Kidney capillary endothelial cell (primary cell): ENCODE measurements around the gene CNTNAP2.

Experiments used
- DNase-seq: peaks from one replicate; pipeline ENCODE4 v3.0.0-alpha.2; 2018; ENCODE audit warnings: low spot score

CNTNAP2 gene

DNA sequence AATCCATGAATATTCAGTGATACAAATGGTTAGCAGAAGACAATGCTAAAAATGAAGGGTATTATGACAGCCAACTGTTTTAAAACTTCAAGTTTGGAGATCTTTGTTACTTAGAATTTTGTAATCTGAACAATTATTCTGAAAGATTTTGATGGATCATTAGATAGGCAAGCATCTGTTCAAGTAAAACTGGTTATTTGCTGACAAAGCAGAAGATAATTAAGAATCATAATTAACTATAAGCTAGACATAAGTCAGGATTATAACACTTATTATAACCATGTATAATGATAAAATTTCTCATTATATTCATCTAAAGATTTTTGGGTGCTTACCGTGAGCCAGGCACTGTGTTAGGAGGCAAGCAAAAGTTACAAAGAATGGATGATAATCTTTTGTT is 1145.1 kb downstream of the CNTNAP2 start:
- no peak for DNase-seq

DNA sequence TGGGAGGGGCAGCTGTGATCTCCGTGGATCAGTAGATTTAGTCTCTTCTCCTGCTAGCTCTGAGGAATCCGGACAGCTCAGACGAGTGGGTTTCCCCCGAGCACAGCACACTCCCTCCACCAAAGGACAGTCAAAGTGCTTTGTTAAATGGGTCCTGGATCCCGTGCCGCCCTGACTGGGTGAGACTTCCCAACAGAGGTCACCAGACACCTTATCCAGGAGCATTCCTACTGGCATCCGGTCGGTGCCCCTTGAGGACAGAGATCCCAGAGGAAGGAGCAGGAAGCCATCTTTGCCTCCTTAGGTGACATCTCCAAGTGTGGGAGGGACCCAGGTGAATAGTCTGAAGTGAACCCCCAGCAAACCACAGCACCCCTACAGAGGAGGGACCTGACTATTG is 1148.9 kb downstream of the CNTNAP2 start:
- DNase-seq: no peak

DNA sequence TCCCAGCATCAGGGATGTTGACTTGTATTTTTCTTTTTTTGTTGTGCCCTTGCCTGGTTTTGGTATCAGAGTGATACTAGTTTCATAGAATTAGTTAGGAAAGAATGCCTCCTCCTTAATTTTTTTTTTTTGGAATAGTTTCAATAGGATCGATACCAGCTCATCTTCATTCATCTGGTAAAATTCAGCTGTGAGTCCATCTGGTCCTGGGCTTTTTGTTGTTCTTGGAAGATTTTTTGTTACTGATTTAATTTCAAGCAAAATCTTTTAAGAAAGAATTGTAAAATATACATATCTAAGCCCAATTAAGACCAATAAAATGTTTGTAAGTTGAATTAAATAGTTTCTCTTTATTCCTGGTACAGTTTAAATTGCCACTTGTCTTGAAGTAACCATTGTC is 1159.5 kb downstream of the CNTNAP2 start:
- DNase-seq: no peak

DNA sequence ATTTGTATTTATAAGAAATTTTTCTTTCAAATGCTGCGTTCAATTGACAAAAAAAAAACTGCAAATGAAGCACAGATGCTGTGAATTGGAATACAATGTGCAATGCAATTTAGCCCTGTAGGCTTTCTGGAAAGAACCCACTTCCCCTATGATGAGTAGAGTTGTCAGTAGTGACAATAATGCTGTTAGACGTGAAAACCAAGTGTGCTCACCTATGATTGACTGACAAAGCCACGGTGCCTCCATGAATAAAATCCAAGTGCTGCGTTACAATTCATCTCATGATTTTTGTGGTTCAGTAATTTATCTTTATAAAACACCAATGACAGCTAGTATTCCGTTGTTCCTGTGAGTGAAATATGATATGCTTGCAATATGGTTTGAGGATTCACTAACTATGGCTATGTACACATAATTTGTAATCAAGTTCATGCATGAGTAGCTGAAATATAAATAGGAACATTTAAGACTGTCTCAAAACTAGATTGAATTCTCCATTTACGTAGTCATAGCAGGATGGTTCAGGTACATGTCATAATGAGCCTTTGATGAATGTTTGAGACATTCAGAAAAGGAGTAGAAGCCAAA is 1160.3 kb downstream of the CNTNAP2 start:
- DNase-seq: no peak

DNA sequence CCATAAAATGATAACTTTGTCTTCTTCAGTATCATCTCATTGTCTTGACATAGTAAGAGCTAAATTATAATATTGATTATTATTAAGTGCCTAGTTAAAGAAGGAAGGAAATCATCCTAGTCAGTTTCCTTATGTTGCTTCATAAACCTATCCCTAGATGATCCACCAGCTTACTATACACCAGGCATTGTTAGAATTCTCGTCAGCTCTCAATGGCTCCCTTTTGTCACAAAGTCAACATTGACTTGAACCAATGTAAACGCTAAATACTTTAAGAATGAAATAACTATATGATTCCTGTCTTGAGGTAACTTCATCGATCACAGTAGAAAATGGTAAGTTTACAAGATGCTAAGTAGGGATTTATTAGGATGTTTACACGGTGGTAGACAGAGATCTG is 1162.9 kb downstream of the CNTNAP2 start:
- DNase-seq: no peak

DNA sequence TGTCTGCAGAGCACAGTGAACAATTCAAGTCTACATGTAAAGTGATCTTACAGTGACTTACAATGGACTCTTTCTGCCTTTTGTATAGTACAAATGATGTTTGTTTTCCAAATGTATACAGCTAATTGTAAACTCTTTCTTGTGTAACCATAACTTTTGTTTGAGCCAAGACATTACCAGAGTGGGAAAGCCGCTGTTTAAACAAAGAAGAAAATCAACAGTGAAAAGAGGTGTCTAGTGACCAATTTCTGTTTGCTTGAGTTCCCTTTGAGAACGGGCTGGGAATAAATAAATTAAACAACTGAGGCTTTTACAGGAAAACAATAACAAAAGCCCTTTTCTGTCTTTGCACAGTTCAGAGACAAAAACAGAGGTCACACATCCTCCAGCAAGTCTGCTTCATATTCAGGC is 1163.4 kb downstream of the CNTNAP2 start:
- DNase-seq: no peak

DNA sequence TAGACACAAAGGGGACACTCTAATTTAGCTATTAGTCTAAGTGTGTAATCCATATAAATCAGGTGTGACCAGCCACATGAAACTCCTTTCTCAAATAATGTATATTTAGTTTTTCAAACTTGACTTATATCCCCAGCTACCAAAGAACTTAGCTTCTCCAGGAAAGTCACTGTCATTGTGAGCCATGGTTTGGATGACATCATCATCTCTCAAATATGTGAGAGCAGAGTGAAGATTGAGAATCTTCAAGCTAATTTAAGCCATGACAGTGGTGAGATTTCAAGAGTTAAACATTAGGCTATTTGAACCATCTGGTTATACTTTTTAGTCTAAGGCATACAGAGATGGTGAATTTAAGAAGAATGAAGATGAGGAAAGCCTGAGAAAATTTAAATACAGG is 1165.6 kb downstream of the CNTNAP2 start:
- DNase-seq: no peak

DNA sequence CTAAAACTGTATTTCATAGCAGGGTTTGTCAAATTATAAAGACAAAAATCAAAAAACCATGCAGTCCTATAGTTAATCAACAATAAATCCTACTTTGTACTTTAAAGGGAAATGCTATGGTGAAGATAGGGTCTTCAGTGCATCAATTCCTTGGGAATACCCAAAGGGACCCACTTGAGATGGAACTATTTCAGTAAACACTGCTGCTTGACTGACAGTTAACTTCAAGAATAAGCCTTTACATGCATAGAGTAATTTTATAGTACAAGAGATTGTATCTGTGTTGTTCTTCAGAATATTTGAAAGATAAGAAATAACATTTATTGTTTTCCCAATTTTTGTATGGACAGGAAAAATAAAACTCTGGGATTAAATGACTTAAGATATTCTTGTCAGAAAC is 1179.6 kb downstream of the CNTNAP2 start:
- DNase-seq: no peak

DNA sequence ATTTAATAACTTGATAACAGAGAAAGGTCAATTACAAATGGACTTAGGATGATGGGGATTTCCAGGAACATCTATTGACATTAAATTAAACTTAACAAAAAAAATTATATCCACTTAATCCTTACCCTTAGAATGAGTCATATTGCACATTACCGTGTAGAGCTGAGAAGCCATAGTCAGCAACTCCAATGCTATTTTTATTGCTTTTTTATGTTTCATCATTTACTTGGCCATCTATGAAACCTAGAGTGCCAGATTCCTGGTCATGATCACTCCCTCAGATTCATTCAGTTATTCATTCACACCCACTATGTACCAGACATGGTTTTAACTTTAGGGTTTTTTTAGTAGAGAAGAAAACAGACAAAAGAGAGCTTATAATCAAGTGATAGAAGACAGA is 1180.4 kb downstream of the CNTNAP2 start:
- no peak for DNase-seq

DNA sequence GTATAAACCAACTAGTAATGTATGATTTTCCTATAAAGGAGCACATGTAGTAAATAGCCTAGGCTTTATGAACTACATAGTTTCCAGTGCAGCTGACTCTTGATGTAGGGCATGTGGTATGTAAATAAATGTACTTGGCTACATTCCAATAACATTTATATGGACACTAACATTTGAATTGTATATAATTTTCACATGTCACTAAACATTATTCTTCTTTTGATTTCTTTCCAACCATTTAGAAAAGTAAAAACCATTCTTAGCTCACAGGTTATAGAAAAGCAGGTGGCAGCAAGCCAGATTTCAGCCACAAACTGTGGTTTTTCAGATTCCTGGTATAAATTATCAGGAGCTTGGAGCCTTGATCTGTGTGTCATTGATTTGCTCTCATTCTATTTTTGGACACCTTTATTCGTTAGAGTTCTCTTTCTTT is 1182.0 kb downstream of the CNTNAP2 start:
- DNase-seq: no peak

DNA sequence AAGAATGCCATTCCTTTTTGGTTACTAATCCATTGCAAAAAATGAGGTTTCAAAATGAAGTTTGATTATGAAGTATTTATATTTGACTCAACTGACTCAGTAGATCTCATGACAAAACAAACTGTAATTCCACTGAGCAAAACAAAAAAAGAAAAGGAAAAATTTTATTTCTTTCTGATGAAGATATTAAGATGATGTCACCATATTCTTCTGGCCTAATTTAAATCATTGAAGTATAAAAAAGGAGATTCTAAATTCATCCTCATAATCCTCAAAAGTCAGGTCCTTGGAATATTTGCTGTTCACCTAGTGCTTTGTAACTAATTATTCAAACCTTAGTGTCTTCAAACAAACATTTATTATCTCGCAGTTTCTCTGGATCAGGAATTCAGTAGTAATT is 1183.7 kb downstream of the CNTNAP2 start:
- DNase-seq: no peak

DNA sequence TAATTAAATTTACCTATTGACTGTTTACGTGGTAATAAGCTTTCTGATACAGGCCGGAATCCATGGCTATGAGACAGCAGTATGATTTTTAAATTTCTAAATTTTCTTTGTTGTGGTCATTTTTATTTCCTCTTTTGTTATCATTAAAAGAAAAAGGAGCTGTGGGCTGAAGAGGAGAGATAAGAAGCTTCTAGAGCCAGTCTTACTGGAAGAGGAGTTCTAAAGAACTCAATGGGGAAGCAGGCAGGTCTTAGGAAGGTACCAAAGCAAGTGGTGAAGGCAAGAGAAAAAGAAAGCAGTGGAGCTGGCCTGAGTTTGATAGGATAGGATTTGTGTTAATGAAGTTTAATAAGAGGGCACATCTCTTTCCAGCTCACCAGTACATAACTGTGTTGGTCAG is 1187.8 kb downstream of the CNTNAP2 start:
- DNase-seq: no peak

DNA sequence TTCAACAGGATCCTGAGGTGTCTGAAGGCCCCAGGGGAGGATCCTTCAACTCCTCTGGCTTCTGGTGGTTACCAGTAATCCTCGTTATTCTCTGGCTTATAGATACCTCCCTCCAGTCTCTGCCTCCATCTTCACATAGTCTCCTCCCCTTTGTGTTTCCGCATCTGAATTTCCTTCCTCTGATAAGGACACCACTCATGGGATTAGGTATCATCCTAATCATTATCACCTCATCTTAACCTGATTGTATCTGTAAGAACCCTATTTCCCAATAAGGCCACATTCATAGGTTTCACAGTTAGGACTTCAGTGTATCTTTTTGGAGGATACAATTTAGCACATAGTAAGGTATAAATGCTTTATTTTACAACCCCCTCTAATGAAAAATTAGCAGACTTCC is 1189.2 kb downstream of the CNTNAP2 start:
- DNase-seq: no peak

DNA sequence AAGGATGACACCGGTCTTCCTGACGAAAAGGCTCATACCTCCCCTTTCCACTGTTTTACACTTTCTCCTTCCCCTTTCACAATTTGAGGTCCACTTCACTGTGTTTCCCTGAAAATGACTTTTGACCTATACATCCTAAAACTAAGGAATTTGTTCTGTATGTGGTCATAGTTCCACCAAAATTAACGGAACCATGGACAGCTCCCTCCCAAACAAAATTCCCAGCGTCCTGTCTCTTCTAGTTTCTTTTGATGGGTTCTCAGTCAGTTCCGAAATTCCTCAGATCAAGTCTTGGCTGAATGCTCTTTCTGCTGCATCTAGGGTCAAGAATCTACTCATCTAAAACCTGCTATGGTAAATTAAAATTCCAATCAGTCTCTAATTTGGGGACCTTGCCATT is 1191.9 kb downstream of the CNTNAP2 start:
- DNase-seq: no peak

DNA sequence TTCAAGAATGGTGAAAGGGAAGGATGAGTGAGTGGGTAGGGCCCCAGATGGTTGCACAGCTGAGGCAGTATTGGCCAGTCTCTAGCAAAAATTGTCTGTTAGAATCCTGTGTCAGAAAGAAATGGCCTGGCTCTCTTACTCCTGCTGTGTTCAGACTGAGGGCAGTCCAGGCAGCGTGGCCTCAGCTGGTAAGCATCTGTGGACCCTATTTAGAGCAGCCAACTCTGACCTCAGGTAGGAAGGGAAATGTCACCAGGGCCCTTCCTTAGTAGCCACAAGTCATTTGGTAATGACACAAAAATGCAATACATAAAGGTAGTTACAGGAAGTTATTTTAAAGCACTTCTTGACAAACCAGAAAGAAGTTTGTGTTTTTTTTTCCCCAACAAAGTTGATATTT is 1194.7 kb downstream of the CNTNAP2 start:
- DNase-seq: no peak

DNA sequence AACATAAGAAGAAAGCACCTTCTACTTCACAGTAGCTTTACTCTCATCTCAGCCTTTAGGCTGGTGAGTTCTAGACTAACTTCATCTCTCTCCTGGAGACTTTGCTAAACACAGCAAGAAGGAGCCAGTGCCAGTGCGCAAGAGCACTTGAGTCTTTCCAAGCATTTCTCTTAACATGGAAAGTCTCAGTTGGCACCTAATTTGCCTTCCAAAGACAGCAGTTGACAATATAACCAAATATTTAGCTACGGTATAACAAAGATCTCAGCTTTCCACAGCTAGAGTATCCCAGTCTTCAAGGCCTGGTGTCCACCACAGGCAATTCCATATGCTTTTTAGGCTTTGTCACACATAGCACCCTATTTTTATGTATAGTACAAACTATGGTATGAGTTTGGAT is 1204.9 kb downstream of the CNTNAP2 start:
- DNase-seq: no peak

DNA sequence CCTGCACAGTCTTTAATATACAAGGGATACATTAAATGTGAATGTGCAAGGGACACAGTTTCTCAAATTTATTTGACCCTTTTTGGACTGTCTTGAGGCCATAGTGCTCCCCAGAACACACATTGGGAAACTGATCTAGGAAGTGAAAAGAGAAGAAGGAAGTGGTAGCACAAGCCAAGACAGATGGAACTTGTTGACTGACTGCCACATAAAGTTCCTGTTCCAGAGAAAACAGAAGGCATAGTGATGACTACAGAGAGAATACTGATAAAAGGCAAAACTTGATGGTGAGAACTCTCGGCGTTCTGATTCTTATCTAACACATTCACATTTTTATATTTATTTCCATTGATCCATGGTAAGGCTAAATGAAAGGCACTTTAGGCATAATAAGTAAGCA is 1216.4 kb downstream of the CNTNAP2 start:
- no peak for DNase-seq

DNA sequence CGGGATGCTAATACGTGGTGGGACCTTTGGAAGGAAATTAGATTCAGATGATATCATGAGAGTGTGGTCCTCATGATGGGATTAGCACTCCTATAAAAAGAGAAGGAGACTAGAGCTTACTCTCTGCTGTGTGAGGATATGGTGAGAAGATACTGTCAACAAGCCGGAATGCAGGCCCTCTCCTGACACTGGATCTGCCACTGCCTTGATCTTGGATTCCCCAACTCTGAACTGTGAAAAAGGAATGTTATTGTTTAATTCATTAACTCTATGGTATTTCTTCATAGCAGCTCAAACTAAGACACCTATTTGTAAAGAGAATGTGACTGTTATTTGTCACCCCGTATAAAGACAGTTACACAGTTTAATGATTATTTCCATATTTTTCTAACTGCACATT is 1246.5 kb downstream of the CNTNAP2 start:
- no peak for DNase-seq

DNA sequence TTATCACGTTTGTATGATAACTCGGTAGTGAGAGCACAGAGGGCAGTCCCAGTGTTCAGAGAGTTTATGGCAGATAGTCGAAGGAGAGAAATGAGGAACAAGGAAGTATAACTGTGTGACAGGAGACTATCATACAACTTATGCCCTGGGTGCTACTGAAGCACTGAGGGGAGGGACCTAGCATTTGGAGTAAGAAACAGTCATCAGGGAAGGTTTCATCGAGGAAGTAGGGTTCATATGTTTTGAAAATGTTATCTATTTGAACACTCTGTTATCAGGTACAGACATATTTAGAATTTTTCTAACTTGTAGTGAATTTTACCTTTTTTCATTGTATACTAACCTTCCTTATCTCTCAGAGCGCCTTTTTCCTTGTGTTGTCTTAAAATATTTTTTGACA is 1259.6 kb downstream of the CNTNAP2 start:
- DNase-seq: no peak

DNA sequence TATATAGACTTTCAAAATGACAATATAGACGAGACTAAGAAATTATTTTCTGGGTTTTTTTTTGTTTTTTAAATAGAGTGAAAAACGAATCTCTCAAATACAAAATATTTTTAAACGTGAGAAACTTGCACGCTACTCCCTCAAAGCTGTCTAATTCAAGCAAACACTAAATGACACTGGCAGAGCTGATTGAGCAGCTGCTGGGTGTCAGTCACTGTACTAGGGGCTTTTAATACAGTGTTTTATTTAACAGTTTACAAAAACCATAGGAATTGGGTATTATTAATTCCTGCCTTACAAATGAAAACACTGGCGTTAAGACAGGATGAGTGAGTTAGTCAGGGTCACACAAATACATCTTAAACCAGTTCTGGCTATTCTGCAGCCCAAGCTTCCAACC is 1264.3 kb downstream of the CNTNAP2 start:
- no peak for DNase-seq

DNA sequence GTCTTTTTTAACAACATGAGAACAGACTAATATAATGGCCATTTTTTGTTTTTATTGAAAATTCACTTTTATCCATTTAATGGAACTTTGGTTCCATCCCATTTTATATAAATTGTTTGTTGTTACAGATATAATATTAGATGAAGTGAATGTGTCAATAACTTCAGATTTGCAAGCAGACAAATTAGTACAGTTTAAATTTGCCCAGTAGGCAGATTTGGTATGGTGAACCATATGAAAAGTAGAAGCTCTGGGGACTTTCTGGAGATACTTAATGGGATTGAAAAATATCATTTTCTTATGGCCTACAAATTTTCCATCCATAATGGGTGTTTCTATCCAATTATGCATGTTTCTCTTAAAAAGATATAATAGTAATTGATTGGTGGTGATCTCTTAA is 1277.7 kb downstream of the CNTNAP2 start:
- DNase-seq: no peak

DNA sequence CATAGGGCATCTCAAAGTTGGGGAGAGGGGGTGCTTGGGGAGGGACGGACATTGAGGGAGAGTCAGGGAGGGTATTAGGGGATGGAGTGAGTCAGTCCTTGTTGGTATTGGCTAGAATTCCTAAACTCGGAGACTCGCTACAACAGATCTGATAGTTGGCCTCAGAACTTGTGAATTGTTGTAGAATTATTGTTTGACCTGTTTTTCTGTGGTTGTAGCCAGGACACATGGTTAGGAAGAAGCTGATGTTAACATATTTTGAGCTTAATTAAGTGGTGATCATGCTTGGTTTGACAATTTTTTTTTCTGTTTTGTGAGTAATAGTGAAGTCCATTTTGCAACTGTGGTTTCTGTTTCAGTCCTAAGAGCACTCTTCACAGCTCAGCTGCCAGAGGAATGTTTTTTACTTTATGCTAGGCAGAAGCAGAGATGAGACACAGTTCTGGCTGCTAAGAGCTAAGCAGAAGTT is 1283.7 kb downstream of the CNTNAP2 start:
- no peak for DNase-seq

DNA sequence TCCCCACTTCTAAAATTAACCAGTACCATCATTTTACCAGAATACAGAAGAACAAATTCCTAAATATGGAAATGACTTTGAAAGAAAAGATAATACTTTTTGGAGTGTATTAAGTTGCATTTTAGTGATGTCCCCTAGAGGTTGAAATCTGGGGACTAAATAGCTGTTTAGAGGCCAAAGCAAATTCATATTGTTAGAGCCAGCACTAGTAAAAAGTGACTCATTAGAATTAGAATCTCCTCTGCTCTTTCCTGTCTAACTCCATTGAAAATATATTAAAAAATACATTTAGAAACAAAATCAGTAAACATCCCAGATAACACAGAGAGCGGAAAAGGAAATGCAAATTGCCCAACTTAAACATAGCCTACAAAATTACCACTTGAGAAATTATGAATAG is 1284.3 kb downstream of the CNTNAP2 start:
- no peak for DNase-seq

DNA sequence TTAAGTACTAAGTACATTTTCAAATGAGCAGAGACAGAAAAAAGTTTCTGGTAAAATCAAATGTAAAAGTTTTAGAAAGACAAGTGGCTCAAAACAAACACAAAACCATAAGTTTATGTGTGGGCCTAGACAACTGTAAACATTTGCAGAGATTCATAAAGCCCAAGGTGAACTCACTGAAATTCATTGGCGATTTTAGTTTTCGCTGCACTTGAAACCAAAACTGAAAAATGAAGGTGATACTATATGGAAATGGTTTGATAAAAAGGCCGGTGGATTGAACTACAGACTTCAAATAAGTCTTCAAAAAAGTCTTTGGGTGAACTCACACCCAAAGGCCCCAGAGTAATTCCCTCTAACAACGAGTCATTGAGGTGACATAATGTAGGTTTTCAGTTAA is 1289.0 kb downstream of the CNTNAP2 start:
- DNase-seq: no peak
